Upper lobe of right lung (tissue), 1 donor: ENCODE results near the gene SAFB. TPM values are rescaled to one million over a fixed set of nuclear protein-coding genes. Genes with fewer than 3 reads are reported as not detected.

Experiments used
- ATAC-seq: fragments of 200-7000 bp; cut with Tn5 transposase; one replicate; pipeline ENCODE4 v1.9.1; 2020; ENCODE audit warnings: mild to moderate bottlenecking, moderate library complexity
- DNase-seq: peaks from one replicate; pipeline ENCODE4 v3.0.0-alpha.2; 2020
- H3K27ac ChIP-seq: fragments of 200-600 bp; one replicate; pipeline ENCODE4 v1.8.0; 2022
- H3K27me3 ChIP-seq: fragments of 200-600 bp; one replicate; pipeline ENCODE4 v1.8.0; 2022; ENCODE audit warnings: mild to moderate bottlenecking
- H3K36me3 ChIP-seq: fragments of 200-600 bp; one replicate; pipeline ENCODE4 v1.8.0; 2022
- H3K4me1 ChIP-seq: fragments of 200-600 bp; one replicate; pipeline ENCODE4 v1.8.0; 2022
- H3K4me3 ChIP-seq: fragments of 200-600 bp; one replicate; pipeline ENCODE4 v1.8.0; 2022; ENCODE audit warnings: mild to moderate bottlenecking
- H3K9me3 ChIP-seq: fragments of 200-600 bp; one replicate; pipeline ENCODE4 v1.8.0; 2022
- CTCF ChIP-seq: fragments of 200-600 bp; IDR thresholded peaks from one replicate; pipeline ENCODE4 v1.8.0; 2022; ENCODE audit warnings: antibody characterized with exemption
- intact Hi-C: fragments of 100-400 bp; cut with DNase I; formaldehyde crosslinking; loops from one replicate; pipeline ENCODE4 v1.11.0; 2022
- long read RNA-seq: library from polyadenylated mRNA; unstranded; transcript quantifications from one replicate; pipeline ENCODE4 v2.0.0, GENCODE V29; 2021
- total RNA-seq: library from RNA; stranded (reverse); fragmentation: NEBNext Ultra II Directional; extraction: Animal tissue kit (Norgen Biotek cat#: 25700); gene quantifications from one replicate; pipeline ENCODE4 v1.2.1, GENCODE V29; 2021
- donor health status: DM: no; HTN: yes; CAD: no; lungs with severe emphysema.

SAFB gene
- total RNA-seq, result 71.9 TPM
- long read RNA-seq, transcript SAFB-201 (21 exons, 3,042 nt), result minor isoform, 22 of 270 reads
- long read RNA-seq, transcript SAFB-211 (21 exons, 3,014 nt), result major isoform, 95 of 270 reads
- long read RNA-seq, transcript SAFB-205 (21 exons, 2,842 nt), result minor isoform, 78 of 270 reads
- long read RNA-seq, partial matches to known transcripts, result 11 of 270 reads
- long read RNA-seq, other reads (novel, unspliced or antisense), result 64 of 270 reads

GRCh38 chr19:5622465-5623396, at the start of gene SAFB, which contains the start of gene SAFB2:
SAFB (plus strand) TSS chr19:5623083; CDS start chr19:5623206, 123 bp downstream.
SAFB2 (minus strand) TSS chr19:5622776; CDS start chr19:5622715, 61 bp downstream.
- H3K9me3 ChIP-seq, result no peaks in the 10 kb centered on the region
- DNase-seq (peak; percentile 100), ATAC-seq (peak; percentile 95)
- H3K36me3 ChIP-seq, result peaks cover 57% of the 10 kb centered on the region
- H3K27me3 ChIP-seq, result no peaks in the 10 kb centered on the region
- H3K4me3 ChIP-seq, result peak within 1 kb of the TSS; percentile 98
- TF ChIP-seq CTCF, result no peak
- H3K4me1 ChIP-seq, result peaks cover 57% of the 10 kb centered on the region
- intact Hi-C loops, result no loop called here
- H3K27ac ChIP-seq, result peak within 1 kb of the TSS; percentile 95

GRCh38 chr19:5575590-5575989, 47.3 kb upstream of the SAFB start:
- H3K4me1 ChIP-seq, result no peaks in the 10 kb centered on the region
- H3K36me3 ChIP-seq, result no peaks in the 10 kb centered on the region
- no peaks in the 10 kb centered on the region for H3K27me3 ChIP-seq
- ATAC-seq, result no peak
- TF ChIP-seq CTCF, result no peak
- H3K9me3 ChIP-seq, result no peaks in the 10 kb centered on the region
- no peak overlapping the region for H3K27ac ChIP-seq
- intact Hi-C loops, result no loop called here
- no peak overlapping the region for H3K4me3 ChIP-seq
- DNase-seq, result no peak

- Histone ChIP-seq H3K27ac (no peak overlapping the region), H3K4me1 (no peaks in the 10 kb centered on the region), H3K27me3 (no peaks in the 10 kb centered on the region), H3K36me3 (peaks cover 10% of the 10 kb centered on the region), H3K9me3 (no peaks in the 10 kb centered on the region), H3K4me3 (no peak overlapping the region)
- TF ChIP-seq CTCF, result peak; percentile 99
- intact Hi-C loops, result no loop called here
- ATAC-seq (peak; percentile 94), DNase-seq (peak; percentile 85)
Observed at GRCh38 chr19:5578097-5578846, 44.6 kb upstream of the SAFB start.

- H3K9me3 ChIP-seq, result no peaks in the 10 kb centered on the region
- no peak for ATAC-seq
- no peak for TF ChIP-seq CTCF
- intact Hi-C loops, result no loop called here
- H3K4me1 ChIP-seq, result no peaks in the 10 kb centered on the region
- H3K27me3 ChIP-seq, result no peaks in the 10 kb centered on the region
- H3K27ac ChIP-seq, result no peak overlapping the region
- no peak overlapping the region for H3K4me3 ChIP-seq
- H3K36me3 ChIP-seq, result peaks cover 16% of the 10 kb centered on the region
- DNase-seq, result no peak
Observed at GRCh38 chr19:5579286-5579685, 43.6 kb upstream of the SAFB start.

GRCh38 chr19:5579697-5580096, 43.2 kb upstream of the SAFB start:
- intact Hi-C loops, result no loop called here
- DNase-seq, result no peak

More at GRCh38 chr19:5579697-5580096, 43.2 kb upstream of the SAFB start:
- H3K36me3 ChIP-seq, result peaks cover 17% of the 10 kb centered on the region
- H3K9me3 ChIP-seq, result no peaks in the 10 kb centered on the region
- H3K4me3 ChIP-seq, result no peak overlapping the region
- no peak for TF ChIP-seq CTCF
- no peaks in the 10 kb centered on the region for H3K4me1 ChIP-seq
- H3K27me3 ChIP-seq, result no peaks in the 10 kb centered on the region
- ATAC-seq, result no peak
- H3K27ac ChIP-seq, result no peak overlapping the region
